ENCODE data around the gene SH2B3.
A peak's percentile ranks its signal among the peaks of the same experiment; 100 is the strongest.

The SH2B3 gene

GRCh38 chr12:111409780-111410430, 4.2 kb downstream of the SH2B3 start:
- DNase-seq, result no peak

DNA sequence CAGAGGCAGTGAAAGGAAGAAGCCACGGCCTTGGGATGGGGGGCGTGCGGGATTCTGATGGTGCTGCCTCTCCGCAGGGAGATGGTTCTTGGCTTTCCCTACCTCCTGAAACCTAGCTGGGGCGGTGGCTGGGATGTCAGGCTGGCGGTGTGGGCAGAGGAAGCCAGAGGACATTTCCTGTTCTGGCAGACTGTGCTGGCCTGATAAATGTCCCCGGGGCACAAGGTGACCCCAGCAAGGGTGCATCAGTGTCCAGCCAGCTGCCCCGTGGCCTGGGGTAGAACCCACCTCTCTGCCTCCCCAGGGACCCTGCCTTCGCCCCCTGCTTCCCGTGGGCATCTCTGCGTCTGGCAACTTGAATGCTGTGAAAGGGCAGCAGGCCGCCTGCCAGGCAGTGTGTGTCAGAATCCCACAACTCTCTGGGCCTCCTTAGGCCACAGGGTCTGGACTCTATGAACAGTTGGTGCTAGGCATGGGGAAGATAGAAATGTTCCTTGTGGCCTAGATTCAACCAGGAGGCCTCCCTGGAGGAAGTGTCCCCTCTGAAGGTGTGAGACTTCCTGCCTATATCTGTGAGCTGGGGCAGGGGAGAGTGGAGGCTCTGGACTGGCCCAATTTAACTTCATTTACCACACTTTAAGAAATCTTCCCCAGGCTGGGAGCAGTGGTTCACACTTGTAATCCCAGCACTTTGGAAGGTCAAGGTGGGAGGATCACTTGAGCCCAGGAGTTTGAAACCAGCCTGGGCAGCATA, 4.9 kb downstream of the SH2B3 start:
- no peak for DNase-seq

- no peak for DNase-seq
These were observed 5.6 kb downstream of the SH2B3 start for GRCh38 chr12:111411185-111411764.

GRCh38 chr12:111412007-111412829, 6.5 kb downstream of the SH2B3 start:
- peak; percentile 43 for DNase-seq

DNA sequence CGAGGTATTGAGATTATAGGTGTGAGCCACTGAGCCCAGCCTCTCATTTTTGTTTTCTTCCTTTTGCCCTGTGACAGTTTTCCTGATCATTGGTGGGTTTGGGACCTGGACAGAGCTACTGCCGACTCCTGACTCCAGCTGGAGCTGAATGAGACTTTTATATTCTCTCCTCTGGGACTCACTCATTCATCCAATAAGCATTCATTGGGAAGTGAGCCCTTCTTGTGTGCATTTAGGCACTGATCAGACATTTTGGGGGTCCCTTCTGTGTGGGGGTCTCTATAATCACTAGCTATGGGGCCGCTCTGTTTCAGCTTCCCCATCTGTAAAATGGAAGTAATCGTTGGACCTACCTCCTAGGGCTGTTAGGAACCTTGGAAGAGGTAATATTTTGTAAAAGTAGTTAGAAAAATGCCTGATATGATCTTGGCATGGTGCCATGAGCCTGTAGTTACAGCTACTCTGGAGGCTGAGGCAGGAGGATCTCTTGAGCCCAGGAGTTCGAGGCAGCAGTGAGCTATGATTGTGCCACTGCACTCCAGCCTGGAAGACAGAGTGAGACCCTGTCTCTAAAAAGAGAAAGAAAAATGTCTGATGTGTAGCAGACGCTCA, 7.2 kb downstream of the SH2B3 start:
- no peak for DNase-seq

DNA sequence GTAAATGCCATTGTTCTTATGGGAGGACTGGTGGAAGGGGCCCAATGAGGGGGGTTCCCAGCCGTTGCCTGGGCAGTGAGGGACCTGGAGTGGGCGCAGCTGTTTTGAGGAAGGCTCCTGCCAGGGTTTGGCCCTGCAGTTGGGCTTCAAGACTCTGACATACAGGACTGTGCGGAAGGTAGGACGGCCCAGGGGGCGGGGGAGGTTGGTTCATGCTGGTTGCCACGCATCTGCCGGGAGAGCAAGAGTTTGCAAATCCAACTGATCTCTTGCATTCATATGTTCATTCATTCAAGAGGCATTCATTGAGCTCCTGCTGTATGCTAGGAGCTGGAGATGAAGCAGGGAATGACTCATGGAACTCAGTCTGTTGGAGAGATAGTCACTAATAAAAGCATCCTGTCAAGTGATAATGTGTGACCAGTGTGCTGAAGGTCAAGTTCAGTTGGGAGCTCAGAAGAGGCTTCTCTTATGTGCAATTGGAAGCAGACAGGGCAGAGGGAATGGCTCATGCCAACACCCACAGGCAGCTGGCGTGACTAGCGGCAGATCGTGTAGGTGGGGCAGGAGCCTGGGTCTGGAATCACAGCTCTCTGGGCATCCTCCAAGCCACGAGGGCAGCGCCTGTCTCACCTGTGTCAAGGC, 7.8 kb downstream of the SH2B3 start:
- no peak for DNase-seq

DNA sequence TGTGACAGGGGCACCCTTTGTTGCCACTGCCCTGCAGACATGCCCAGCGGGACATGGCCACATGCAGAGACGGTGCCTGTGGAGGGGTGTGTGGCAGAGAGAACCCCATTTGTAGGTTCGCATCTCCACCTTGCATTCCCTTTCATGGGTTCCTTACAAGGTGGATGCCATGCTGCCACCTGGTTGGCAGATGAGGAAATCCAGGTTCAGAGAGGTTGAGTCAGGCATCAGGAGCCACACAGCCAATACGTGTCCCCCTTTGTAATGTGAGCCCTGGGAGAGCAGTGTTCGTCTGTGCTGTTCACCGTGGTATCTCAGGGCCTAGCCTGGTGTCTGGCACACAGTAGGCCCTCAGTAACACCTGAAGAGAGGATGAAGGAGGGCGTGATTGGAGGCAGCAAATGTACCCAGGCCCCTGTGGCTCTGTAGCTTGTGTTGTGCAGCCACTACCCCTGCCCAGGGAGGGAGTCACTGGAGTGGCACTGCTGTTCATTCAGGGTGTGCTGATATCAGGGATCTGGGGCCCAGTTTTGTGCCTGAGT, 9.1 kb downstream of the SH2B3 start:
- DNase-seq, result no peak

DNA sequence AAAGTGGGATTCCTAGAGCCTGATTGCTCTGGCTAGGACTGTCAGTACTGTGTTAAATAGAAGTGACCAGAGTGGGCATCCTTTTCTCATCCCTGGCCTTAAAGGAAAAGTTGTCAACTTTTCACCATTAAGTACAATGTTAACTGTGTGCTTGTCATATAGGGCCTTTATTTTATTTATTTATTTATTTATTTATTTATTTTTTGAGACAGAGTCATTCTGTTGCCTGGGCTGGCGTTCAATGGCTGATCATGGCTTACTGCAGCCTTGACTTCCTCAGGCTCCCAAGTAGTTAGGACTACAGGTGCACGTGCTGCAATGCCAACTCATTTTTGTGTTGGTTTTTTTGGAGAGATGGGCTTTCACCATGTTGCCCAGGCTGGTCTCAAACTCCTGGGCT, 11.6 kb downstream of the SH2B3 start:
- DNase-seq, result no peak

DNA sequence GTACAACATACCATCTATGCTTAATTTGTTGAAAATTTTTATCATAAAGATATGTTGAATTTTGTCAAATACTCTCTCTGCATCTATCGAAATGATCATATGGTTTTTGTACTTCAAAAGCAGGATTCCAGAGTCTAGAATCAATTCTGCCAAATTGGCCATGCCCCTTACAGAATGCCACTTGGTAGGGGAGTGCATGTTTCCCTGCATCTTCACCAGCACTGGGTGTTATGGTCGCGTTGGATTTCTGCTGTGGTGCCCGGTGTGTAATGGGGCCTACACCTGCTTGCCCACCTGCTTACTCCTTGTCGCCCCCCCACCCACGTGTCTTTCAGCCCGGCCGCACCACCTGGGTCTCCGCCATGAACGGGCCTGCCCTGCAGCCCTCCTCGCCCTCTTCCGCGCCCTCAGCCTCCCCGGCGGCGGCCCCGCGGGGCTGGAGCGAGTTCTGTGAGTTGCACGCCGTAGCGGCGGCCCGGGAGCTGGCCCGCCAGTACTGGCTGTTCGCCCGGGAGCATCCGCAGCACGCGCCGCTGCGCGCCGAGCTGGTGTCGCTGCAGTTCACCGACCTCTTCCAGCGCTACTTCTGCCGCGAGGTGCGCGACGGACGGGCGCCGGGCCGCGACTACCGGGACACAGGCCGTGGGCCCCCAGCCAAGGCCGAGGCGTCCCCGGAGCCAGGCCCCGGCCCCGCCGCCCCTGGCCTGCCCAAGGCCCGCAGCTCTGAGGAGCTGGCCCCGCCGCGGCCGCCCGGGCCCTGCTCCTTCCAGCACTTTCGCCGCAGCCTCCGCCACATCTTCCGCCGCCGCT, 12.3 kb downstream of the SH2B3 start:
- DNase-seq, result no peak

DNA sequence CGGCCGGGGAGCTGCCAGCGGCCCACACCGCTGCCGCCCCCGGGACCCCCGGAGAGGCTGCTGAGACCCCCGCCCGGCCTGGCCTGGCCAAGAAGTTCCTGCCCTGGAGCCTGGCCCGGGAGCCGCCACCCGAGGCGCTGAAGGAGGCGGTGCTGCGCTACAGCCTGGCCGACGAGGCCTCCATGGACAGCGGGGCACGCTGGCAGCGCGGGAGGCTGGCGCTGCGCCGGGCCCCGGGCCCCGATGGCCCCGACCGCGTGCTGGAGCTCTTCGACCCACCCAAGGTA, 12.8 kb downstream of the SH2B3 start:
- DNase-seq, result no peak

- DNase-seq, result no peak
These were observed 14.1 kb downstream of the SH2B3 start for GRCh38 chr12:111419784-111420183.

DNA sequence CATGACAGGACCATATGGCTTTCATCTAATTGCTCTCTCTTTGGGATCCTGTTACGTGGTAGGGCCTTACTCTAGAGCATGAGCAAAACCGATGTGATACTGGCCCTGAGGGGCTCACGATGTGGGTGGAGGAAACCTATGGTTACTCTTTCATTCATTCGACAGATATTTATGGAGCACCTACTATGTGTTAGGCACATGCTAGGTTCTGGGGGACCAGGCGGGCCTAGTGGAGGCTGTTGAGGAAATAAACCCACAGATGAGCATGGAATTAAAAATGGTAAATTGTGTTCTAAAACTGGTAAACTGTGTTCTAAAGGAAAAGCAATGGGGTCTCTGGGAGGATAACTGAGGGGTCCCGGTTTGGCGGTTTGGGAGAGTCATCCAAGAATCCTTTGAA, 14.8 kb downstream of the SH2B3 start:
- no peak for DNase-seq

DNA sequence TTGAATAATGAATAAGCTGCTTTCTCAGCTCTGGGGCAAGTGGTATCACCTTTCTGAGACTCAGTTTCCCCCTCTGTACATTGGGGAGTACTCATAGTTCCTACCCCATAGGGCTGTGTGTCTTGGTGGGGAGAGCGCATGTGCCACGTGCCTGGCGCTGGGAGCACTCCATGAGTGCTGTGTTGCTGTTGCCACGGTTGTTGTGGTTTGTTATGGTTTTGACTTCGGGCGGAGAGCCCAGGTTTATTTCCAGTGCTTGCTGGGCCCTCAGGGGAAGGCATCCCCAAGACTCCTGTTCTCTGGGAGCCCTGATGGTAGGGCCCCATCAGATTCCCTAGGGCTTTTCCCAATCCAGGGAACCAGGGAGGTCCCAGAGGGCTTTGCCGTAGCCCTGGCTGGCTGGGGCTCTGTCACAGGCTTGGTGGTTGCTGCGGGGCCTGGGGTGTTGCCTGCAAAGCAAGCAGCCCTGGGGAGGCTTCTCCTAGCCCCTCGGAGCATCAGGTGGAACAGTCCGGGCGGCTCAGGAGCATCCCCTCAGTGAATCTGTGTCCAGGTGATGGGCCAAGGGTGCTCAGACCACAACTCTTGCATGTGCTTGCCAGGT, 18.6 kb downstream of the SH2B3 start:
- DNase-seq, result no peak

DNA sequence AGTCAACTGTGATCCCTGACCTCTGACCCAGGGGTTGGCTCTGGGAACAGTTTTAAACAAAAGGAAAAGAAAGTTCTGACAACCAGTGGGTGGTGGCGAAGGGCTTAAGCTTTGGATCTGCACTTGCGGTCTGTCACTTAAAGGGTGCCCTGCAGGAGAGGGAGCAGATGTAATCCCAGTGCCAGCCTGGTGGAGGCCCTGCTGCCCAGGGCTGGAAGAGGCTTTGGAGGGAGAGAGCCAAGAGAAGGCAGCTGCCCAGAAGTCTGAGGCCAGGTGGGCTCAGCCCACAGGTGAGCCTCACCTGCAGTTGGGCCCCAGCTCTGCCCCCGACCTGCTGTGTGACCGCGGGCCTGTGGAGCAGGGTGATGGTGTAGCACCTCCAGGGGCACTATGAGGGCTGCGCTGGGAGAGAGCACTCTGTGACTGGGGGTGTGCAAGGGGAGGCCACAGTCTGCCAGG, 19.1 kb downstream of the SH2B3 start:
- DNase-seq, result no peak

DNA sequence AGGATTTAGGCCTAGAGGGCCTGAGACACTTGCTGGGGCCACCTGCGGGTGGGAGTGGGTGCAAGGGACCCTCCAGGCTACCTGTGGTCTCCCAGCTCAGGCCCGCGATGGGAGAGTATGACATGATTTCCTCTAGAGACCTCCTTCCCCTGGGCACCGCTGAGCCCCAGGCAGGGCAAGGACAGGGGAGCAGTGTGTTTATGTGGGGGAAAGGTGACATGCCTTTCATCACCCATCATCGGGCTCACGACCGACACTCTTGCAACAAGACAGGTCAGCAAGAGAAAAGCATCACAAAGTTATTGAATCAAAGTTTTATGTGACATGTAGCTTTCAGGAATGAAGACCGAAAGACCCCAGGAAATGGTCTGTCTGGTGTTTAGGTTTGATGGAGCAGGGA, 19.9 kb downstream of the SH2B3 start:
- no peak for DNase-seq

DNA sequence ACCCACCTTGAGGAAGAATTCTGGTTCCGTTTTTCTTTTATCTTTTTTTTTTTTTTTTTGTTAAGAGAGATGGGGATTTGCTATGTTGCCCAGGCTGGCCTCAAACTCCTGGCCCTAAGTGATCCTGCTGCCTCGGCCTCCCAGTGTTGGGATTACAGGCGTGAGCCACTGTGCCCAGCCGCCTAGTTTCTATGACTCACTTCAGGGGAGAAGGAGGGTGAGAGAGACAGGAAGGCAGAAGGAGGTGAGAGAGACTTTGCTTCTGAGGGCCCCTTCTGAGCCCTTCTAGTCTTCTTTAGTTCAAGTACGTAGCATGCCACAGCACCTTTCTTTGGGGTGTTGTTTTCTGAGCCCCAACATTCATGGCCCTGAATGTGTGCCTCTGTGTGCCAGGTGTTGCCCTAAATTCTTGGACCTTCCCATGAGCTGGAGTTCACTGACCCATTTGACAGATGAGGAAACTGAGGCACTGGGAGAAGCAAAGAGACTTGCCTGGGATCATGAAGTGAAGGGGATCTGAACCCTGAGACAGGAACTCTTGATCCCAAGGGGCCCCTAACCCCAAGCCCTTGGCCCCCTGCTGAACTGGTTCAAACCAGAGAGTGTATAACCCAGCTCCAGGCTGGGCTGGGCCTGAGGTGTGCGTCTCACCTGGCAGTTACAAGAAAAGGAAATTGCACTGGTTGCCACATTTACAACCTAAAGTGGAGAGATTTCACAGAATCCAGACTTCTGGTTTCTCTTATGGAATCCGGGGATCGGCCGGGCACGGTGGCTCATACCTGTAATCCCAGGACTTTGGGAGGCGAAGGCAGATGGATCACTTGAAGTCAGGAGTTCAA, 20.8 kb downstream of the SH2B3 start:
- DNase-seq, result no peak

DNA sequence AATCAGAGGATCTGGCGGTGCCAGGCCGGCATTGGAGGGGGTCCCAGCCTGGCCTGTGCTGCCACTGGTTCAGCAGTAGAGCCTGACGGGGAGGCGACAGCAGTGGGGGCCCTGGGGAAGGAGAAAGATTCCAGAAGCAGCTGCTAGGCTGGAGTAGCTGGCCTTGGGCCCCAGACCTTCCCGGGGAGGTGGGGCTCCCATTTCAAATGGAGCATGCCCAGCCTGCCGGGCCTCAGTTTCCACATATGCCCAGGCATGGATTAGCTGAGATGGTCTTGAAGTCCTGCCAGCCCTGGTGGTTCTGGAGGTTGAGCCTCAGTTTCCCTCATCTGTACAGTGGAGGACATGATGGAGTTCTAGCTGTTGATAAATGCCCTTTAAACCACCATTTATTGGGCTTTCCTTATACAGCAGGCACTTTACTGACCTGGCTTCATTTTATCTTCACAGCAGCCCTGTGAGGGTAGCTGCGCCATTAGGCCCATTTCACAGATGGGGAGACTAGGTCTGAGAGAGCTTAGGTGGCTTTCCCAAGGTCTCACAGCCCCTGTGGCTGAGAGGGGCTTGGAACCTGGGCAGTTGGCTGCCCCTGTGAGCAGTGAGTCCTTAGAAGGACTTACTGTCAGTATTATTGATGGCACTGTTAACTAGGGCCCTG, 21.8 kb downstream of the SH2B3 start:
- DNase-seq, result no peak

- DNase-seq, result no peak
These were observed 22.5 kb downstream of the SH2B3 start for GRCh38 chr12:111428081-111428727.

DNA sequence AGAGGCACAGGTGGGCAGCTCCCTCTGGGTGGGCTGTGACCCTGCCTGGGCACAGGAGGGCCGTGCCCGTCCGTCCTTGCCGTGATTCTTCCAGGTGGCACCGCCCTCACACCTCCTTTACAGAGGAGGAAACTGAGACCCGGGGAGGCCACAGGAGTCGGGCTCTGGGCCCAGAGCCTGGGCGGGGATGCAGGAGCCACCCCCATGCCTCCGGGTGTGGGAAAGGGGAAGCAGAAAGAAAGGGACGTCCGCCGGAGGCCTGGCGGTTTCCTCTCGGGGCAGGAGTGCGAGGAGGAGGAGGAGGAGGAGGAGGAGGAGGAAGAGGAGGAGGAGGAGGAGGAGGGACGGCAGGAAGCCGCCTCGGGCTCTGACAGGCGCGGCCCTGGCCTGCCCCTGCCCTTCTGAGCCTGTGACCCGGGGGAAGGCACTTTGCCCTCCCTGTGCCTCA, 23.0 kb downstream of the SH2B3 start:
- no peak for DNase-seq

All from midbrain (tissue), 1 donor.